Erythroblast (primary cell): ENCODE data around the gene NEK3.
"Not testable (repeated sequence)": the region's sequence is repeated elsewhere in the genome, so short reads cannot be mapped to it uniquely, and the experiment has no call there.

ENCODE experiments used
- GATA1 ChIP-seq: IDR thresholded peaks from 2 replicates; pipeline ENCODE4 v1.6.1; 2011; ENCODE audit warnings: low read depth, mild to moderate bottlenecking, control low read depth, low read length, moderate library complexity
- POLR2A ChIP-seq: IDR thresholded peaks from 2 replicates; pipeline ENCODE4 v1.6.1; 2011; ENCODE audit warnings: mild to moderate bottlenecking, low read length

DNA sequence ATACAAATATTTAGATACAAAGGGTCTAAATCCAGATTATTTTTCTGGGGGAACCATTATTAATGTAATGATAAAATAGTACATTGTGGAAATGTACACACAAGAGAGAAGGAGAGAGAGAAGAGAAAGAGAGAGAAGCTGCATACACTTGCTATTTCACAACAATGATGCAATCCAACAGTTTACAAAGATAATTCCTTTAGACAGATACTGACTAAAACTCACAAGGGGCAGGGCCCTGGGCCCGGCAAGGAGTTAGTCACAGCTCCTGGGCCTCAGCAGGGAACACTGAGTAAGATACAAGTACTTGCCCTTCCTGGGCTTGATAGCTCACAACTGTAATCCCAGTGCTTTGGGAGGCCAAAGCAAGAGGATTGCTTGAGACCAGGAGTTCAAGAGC, 44.5 kb upstream of the NEK3 start:
- TF ChIP-seq POLR2A, GATA1: not testable (repeated sequence)
